Retinal pigment epithelial cell (primary cell): Measurements from ENCODE around the gene RBM15.

Source experiments
- DNase-seq: peaks from one replicate; pipeline ENCODE4 v3.0.0-alpha.2; 2010; ENCODE audit warnings: low read depth
- H3K4me3 ChIP-seq: 2 replicates; pipeline ENCODE4 v1.5.1; 2011; ENCODE audit warnings: mild to moderate bottlenecking, low read length, control low read depth, moderate library complexity
- TF ChIP-seq, protein P1 (sequence below): conservative IDR thresholded peaks from 2 replicates; pipeline ENCODE4 v1.5.1; 2011; ENCODE audit warnings: low read depth, low read length, control low read depth, inconsistent platforms

Gene RBM15

DNA sequence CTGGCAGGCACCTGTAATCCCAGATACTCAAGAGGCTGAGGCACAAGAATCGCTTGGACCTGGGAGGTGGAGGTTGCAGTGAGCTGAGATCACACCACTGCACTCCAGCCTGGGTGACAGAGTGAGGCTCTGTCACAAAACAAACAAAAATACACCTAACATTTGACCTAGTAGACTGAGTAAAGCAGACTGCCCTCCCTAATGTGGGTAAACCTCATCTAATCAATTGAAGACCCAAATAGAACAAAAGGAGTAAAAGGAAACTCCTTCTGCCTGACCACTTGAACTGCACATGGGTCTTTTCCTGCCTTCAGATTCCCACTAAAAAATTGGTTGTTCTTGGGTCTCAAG, 19.0 kb upstream of the RBM15 start:
- TF ChIP-seq, protein P1, sequence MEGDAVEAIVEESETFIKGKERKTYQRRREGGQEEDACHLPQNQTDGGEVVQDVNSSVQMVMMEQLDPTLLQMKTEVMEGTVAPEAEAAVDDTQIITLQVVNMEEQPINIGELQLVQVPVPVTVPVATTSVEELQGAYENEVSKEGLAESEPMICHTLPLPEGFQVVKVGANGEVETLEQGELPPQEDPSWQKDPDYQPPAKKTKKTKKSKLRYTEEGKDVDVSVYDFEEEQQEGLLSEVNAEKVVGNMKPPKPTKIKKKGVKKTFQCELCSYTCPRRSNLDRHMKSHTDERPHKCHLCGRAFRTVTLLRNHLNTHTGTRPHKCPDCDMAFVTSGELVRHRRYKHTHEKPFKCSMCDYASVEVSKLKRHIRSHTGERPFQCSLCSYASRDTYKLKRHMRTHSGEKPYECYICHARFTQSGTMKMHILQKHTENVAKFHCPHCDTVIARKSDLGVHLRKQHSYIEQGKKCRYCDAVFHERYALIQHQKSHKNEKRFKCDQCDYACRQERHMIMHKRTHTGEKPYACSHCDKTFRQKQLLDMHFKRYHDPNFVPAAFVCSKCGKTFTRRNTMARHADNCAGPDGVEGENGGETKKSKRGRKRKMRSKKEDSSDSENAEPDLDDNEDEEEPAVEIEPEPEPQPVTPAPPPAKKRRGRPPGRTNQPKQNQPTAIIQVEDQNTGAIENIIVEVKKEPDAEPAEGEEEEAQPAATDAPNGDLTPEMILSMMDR: no peak
- DNase-seq: no peak
- no peak overlapping the region for H3K4me3 ChIP-seq

DNA sequence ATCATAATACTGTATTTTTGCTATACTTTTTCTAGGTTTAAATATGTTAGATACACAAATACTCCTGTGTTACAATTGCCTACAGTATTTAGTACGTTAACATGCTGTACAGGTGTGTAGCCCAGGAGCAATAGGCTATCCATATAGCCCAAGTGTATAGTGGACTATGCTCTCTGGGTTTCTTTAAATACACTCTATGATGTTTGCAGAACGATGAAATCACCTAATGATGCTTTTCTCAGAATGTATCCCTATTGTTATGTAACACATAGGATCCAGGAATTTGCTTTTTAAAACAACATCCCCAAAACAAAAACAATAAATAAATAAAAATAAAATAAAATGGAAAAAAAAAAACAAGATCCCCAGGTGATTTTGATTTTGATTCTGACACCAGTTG, 18.1 kb upstream of the RBM15 start:
- no peak overlapping the region for H3K4me3 ChIP-seq
- DNase-seq: no peak

DNA sequence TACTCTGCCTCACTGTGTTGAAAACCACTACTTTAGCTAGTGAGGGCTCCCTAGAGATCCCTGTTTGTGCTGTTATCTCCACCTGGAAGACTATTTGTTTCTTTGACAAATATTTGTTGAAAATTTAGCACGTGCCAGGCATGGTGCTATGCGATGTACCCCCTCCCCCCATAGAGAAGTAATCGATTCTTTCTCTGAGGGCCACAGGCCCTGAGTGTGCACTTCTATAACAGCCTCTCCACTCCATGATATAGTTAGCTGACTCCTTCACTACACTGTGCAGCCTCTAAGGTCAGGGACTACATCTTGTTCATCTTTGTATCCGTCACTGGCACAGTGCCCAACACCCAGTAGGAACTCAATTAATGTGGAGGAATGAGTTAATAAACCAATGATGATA, 17.3 kb upstream of the RBM15 start:
- TF ChIP-seq, protein P1: no peak
- DNase-seq: no peak
- H3K4me3 ChIP-seq: no peak overlapping the region

More for the DNA sequence above, 18.1 kb upstream of the RBM15 start:
- TF ChIP-seq, protein P1: no peak

DNA sequence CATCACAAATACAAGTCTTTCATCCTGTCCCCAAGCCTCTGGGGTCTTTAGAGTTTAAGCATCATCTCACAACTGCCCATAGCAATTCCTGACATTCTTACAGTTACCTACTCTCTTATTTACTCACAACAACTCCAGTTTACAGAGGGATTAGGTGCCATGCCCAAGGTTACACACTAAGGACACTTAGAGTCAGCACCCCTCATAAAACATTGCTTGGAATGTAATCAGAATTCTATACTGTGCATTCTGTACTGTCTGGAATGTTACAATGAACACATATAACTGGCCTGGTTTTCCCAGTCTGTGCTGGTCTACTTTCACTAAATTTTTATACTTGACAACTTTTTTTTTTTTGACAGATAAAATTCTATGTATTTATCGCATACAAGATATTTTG, 14.5 kb upstream of the RBM15 start:
- DNase-seq: no peak
- H3K4me3 ChIP-seq: no peak overlapping the region
- TF ChIP-seq, protein P1: no peak

DNA sequence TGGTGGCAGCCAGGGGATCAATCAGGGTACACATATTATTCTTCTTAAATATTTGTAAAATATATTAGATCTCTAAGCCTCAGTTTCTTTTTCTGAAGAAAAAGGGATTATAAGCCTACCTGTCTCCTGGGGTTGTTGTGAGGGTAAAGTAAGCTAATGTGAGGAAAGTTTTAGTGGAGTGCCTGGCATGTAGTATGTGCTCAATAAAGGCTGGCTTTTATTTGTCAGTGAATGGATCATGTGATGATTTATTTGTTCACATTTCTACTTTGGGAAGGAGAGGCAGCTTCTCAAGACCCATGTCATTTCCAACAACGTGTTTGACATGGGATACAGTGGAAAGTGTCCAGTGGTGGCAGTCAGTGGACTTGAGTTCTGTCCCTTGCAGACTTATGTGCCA, 12.4 kb upstream of the RBM15 start:
- no peak for DNase-seq
- TF ChIP-seq, protein P1: no peak
- H3K4me3 ChIP-seq: no peak overlapping the region

DNA sequence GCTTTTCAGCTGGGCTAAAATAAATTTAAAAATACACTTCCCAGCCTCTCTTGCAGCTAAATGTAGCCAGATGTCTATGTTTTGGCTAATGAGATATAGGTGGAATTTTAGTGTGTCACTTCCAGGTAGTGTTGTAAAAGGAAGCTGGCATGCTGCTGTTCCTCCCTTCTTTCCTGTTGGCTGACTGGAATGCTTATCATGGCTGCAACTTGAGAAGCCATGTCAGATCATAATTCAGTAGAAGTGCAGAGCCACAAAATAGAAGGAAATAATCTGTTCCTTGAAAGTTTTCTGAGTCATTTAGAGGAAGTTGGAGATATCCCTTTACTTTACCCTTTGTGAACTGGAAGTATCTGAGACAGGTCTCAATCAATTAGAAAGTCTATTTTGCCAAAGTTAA, 10.9 kb upstream of the RBM15 start:
- TF ChIP-seq, protein P1: no peak
- H3K4me3 ChIP-seq: no peak overlapping the region
- no peak for DNase-seq

DNA sequence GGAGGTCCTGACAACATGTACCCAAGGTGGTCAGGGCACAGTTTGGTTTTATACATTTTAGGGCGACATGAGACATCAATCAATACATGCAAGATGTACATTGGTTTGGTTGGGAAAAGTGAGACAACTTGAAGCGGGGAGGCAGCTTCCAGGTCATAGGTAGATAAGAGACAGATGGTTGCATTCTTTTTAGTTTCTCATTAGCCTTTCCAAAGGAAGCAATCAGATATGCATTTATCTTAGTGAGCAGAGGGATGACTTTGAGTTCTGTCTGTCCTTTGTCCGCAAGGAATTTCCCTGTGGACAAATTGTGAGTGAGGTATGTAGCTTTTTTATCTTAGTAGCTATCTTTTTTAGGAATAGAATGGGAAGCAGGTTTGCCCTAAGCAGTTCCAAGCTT, 10.5 kb upstream of the RBM15 start:
- DNase-seq: no peak
- H3K4me3 ChIP-seq: no peak overlapping the region
- TF ChIP-seq, protein P1: no peak
